NCI-H69 (cell line): Measurements from ENCODE around the gene MCF2L2.
"Not testable (repeated sequence)": the region's sequence is repeated elsewhere in the genome, so short reads cannot be mapped to it uniquely, and the experiment has no call there.

ENCODE experiments used
- DNase-seq: peaks from one replicate; lab custom pipeline; 2025; lab: John Stamatoyannopoulos, UW

The MCF2L2 gene

DNA sequence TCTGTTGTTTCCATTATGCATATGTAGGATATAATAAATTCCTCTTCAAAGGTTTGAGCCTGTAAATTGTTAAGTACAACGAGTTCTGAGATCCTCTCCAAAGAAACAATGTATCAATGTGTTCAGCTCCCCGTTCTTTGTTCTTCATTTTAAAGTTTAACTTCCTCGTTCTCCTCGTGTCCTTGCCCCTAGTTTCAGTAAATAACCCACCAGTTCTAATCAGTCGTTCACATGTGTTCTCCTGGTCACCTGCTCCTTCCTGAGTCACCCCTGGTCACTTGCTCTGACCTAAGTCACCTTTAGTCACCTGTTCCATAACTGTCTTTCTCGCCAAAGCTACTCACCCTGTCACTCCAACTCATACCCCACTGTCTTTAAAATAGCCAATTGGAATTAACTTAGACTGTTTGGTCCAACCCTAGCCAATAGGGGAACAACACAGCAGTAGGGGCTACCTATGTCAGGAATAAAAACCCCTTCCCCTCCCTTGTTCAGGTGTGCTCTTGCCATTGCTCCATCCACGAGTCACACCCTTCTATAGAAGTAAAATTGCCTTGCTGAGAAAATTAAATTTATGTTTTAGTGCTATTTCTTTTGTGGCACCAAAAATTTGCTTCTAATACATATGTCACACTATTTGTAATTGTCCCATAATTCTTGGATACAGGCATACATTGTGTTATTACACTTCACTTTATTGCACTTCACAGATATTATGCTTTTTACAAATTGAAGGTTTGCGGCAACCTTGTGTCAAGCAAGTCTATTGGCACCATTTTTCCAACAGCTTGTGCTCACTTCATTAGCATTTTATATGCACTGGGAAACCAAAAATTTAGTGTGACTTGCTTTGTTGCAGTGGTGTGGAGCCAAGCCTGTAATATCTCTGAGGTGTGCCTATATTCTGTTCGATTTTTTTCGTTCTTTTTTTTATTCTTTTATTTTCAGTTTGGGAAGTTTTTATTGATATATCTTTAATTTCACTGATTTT lies 15.3 kb upstream of the MCF2L2 start:
- DNase-seq = no peak

DNA sequence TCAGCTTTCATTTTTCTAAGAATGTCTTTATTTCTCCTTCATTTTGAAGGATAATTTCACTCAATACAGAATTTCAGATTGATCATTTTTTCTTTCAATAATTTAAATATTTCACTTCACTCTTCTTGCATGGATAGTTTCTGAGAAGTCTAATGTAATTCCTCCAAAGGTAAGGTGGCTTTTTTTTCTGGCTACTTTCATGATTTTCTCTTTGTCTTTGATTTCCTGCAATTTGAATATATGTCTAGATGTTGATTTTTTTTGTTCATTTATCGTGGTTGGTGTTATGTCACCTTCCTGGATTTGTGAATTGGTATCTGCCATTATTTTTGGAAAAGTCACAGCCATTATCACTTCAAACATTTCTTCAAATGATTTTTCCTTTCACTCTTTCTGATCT lies 14.6 kb upstream of the MCF2L2 start:
- no peak for DNase-seq

DNA sequence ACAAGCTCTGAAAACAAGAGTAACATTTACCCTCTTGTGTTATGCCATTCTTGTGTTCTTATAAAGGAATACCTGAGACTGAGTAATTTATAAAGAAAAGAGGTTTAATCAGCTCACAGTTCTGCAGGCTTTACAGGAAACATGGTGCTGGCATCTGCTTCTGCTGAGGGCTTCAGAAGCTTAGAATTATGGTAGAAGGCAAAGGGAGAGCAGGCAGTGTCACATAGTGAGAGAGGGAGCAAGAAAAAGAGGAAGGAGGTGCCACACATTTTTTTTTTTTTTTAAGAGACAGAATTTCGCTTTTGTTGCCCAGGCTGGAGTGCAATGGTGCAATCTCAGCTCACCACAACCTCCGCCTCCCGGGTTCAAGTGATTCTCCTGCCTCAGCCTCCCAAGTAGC lies 12.1 kb upstream of the MCF2L2 start:
- DNase-seq = not testable (repeated sequence)

DNA sequence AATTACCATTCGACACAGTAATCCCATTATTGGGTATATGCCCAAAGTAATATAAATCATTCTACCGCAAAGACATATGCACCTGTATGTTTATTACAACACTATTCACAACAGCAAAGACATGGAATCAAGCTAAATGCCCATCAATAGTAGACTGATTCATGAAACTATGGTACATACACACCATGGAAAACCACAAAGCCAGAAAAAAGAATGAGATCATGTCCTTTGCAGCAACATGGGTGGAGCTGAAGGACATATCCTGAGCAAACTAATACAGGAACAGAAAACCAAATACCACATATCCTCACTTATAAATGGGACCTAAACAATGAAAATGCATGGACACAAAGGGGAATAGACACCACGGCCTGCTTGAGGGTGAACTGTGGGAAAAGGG lies 11.1 kb upstream of the MCF2L2 start:
- DNase-seq = no peak

DNA sequence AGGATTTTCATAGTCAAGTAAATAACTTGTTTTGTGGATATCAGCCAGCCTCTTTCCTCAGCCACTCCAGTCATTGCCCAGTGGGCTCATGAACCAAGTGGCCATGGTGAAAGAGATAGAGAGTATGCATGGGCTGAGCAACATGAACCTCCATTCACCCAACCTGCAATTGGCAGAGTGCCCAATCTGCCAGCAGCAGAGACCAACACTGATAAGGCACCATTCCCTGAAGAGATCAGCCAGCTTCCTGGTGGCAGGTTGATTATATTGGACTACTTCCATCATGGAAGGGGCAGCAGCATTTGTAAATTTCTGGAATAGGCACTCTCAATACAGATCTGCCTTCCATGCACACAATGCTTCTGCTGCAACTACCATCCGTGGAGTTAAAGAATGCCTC lies 10.3 kb upstream of the MCF2L2 start:
- DNase-seq = peak; percentile 42

DNA sequence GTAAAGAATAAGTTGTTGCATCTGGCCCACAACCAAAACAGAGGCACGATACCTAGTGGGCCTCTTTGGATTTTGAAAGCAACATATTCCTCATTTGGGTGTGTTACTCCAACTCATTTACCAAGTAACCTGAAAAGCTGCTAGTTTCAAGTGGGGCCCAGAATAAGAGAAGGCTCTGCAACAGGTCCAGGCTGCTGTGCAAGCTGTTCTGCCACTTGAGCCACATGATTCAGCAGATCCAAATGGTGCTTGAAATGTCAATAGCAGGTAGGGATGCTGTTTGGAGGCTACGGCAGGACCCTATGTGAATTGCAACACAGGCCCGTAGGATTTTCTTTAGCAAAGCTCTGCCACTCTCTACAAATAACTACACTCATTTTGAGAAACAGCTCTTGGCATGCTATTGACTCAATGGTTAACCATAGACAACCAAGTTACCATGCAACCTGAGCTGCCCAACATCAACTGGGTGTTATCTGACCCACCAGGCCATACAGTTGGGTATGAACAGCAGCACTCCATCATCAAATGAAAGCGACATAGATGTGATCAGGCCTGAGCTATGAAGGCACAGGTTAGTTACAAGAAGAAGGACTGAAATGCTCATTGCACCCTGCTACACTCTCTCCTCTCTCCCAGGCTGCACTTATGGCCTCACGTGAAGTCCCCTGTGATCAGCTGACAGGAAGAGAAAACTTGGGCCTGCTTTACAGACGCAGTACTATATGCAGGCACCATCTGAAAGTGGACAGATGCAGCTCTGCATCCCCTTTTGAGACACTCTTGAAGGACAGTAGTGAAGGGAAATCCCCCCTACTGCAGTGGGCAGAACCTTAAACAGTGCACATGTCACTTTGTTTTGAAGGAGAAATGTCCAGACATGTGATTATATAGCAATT lies 9.5 kb upstream of the MCF2L2 start:
- no peak for DNase-seq

DNA sequence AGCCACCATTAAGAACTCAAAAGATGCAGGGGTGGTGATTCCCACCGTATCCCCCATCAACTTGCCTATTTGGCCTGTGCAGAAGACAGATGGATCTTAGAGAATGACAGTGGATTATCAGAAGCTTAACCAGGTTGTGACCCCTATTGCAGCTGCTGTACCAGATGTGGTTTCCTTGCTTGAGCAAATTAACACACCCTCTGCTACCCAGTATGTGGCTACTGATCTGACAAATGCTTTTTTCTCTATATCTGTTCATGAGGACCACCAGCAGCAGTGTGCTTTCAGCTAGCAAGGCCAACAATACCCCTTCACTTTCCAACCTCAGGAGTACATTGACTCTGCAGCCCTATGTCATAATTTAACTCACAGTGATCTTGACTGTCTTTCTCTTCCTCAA lies 8.6 kb upstream of the MCF2L2 start:
- DNase-seq = no peak

DNA sequence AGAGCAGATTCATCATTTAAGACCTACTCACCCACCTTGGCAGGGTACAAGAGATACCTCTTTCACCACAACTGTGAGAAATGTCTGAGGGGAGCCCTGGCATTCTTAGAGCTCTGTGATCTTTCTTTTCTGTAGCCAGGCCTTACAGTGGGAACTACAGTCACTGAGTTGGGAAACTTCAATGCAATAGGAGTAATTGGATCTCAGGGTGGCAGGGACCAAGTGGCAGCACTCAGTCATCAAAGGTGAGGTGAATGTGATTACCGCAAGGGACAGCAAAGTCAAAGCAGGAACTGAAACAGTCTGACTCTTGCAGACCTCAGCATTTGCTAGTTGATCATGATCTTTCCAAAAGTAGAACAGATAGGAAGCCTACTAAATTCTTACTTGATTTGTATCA lies 7.2 kb upstream of the MCF2L2 start:
- DNase-seq = no peak

DNA sequence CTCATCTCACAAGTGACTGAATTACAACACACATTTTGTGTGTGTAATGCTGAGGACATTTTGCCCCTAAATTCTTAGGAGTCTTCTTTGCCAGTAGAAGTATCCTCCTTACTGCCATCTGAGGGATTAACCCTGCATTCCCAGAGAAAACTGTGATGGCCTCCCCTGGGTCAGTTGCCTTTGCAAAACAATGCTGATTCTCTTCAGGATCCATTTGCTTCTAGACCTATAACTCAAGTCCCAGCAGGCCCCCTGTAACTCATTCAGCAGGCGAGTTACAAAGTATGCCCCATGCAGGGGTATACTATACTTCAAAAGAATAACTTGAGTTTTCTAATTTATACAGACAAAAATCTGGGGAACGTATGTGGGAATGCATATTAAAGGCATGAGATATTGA lies 6.6 kb upstream of the MCF2L2 start:
- DNase-seq = no peak

DNA sequence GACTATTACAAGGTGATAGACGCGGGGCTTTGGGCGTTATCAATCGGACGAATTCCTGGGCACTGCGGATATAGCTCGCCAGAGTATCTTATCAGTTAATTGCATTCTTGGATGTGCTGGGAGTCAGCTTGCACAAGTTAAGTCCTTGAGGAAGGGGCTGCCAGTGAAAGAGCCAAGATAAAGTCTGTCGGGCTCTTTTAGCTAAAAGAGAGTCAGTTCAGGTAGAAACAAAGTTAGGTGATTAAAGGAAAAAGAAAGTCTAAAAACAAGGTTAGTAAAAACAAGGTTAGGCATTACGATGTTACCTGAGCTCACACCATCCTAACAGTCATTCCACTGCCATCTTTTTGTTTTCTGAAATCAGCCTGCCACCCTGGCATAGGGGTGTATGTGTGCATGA lies 6.1 kb upstream of the MCF2L2 start:
- DNase-seq = no peak

DNA sequence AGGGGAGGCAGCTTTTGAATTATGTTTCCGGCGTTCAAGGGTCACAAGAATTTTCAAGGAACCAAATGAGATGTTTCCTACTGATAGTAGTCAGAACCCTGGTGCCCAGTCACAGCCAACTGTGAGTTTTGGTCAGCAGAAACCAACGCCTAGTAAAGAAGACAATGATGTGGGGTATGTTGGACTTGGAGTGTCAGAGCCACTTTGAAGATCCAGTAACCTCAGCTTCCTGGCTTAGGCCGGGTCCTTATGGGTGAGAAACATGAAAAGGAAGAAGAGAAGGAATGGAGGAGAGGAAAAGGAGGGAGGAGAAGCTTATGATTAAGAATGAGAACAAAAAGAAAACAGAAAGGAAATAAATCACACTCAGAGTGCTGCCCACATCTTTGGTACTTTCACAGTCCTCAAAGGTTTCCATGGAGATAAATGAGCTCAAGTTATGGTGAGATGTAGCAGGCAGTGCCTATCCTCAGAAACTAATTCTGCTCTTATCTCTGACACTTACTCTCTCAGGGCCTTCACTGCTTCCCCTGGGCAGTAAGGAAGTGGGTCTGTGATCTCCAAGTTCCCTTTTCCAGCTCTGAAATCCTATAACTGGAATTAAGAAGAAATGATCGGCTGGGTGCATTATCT lies 2.0 kb upstream of the MCF2L2 start:
- DNase-seq = no peak

DNA sequence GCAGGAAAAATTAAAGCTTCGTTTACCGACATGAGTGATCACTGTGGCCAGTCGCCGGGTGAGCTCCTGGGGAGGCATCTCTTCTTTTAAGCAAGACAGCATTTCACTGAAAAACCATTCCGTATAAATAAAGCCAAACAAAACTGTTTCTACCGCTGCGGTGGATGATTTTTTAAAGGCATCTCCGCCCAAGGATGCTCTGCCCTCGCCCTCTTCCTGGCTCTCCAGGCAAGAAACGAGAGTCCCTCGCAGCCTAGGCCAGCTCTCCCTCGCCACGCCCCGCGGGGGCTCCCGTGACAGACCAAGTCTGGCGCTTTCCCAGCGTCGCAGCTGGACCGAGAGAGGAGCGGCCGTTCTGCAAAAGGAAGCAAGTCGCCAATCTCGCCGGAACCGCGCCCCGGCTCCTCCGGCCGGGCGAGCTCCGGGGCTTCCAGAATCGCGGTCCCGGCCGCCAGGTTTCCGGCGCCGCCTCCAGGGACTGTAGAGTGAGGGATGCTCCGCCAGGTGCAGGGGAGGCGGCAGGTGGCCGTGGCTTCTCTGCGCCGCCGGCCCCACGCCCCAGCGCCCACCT lies 458 bp downstream of the MCF2L2 start:
- peak; percentile 72 for DNase-seq

DNA sequence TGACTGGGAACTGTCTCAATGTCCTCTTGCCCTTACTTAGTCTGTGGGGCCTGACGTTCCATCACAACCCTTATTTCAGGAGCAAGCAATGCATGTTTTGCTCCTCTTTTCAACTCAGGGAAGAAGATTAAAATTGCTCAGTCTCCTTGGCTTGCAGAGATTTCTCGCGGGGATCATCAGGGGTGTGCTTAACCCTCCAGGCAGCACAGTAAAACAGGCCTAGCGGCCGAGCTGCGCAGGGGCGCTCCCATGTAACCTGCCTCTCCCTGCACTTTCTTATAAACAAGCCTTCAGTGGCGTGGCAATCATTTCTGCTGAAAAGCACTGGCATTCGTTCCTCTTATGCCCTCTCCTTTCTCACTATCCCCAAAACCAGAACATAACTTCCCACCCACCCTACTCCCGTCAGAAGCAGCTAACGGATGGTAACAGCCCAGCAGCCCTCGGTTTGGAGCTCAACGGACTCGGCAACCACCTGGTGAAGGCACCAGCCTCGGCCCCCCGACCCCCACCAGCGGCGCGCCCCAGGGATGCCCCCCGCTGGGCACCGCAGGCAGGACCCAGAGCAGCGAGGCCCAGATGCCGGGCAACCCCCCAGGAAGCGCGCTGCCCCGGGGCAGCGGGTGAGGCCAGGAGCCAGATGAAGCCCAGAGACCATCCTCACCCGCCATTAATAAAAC lies 1.1 kb downstream of the MCF2L2 start:
- DNase-seq = no peak

DNA sequence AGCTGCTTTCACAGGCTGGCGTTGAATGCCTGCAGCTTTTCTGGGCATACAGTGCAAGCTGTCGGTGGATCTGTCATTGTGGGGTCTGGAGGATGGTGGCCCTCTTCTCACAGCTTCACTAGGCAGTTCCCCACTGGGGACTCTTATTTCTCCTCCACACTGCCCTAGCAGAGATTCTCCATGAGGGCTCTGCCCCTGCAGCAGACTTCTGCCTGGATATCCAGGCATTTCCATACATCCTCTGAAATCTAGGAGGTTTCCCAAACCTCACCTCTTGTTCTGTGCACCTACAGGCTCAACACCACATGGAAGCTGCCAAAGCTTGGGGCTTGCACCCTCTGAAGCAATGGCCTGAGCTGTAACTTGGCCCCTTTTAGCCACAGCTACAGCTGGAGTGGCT lies 9.6 kb downstream of the MCF2L2 start:
- DNase-seq = not testable (repeated sequence)

DNA sequence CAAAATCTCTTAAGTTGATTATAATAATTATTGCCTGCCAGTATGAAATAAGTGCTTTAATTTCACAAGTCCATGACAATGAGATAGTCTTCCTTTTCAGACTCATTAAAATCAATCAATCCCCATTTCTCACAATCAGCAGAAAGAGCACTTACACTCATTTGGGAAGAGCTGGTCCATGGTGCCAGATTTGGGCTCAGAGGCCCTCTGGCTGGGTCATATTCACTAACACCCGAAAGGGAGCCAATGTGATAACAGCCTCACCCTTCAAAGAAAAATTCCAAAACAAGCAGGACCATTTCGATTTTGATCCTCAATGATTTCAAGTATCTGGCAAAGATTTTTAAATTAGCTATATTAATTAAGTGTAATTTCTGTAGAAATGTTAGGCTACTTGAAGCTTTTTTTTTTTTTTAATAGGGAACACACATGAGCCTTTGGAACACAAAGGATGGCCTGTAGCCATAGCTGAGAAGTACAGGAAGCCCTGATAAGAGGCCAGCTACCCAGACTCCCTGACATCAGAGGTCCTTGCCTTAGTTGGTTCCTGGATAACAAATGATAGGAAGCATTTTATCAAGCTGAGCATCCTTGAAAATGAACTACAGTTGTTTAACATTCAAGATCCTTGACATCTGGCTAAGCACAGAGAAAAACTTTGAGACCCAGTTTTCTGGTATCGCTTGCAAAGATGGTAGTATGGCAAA lies 17.1 kb downstream of the MCF2L2 start:
- no peak for DNase-seq

DNA sequence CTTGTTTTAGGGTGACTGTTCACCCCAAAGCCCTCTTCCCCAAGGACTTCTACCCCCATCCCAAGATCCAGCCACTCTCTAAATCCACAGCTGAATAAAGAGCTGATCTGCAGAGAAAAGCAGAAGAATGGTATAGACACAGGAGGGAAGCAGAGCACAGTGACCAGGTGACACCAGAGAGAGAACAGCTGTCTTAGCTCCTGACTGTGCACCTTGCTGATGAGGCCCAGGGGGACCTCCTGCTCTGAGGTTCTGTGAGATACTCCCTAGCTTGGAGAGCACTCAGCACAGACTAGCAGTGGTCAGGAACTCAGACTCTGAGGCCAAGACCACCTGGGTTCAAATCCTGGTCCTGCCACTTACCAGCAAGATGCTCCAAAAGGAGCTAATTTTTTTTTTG lies 17.7 kb downstream of the MCF2L2 start:
- no peak for DNase-seq

DNA sequence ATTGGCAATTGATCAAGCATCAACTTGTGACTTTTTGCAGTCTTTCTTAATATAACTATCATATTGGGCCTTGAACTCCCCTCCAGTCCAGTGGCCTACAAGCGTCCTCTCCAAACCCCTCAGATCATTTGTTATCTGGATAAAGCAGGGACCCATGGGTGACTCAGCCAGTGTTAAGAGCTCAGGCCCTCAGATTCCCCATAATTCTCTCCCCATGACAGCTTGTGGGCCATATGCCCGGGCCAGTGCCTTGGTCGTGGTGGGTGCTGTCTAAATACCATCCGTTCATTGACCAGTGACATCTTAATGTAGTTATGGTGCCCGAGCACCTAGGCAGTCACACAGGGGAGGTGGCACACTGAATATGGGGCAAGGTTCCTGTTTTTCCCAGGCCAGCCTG lies 18.1 kb downstream of the MCF2L2 start:
- no peak for DNase-seq

DNA sequence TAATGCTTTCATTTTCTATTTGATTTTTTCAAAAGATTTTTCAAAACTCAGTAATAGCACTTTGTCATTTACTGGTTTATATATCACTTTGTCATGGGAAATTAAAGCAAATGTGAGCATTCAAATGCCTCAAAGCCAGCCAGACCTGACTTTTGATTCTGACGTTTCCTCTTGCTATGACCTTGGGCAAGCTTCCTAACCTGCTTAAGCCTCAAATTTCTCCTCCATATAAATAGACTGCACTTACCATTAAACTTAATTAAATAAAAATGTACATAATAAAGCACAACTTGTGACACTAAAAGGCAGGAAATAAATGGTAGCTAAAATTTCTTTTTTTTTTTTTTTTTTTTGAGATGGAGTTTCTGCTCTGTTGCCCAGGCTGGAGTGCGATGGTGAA lies 19.2 kb downstream of the MCF2L2 start:
- no peak for DNase-seq

DNA sequence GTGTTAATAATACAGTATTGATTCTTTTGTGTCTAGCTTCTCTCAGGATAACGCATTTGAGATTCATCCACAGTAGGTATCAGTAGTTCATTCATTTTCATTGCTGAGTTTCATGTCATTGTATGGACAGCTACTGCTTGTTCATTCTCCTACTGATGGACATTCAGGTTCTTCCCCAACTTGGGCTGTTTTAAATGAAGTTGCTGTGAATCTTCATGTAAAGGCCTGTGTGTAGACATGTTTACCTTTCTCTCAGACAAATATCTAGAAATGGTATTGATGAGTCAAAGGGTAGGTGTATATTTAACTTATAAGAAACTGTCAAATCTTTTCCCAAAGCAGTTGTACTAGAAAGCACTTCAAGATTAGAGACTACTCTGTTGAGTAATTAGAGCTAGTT lies 26.7 kb downstream of the MCF2L2 start:
- DNase-seq = no peak

DNA sequence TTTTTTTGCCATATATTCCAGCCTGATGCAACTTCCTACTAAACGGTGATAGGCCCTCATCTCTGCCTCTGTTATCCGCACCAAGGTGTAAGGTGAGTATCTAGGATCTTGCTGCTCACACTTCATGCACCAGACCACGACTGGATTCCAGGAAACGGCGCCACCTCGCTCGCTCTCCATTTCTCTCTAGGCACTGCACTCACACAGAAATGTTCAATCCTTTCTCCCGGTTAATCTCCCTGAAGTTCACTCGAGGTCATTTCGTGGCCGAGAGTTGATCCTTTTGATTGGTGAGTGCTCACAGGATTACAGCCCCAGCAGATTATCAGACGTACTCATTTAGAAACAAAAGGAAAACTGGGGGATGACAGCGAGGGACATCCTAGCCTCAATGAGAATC lies 28.1 kb downstream of the MCF2L2 start:
- no peak for DNase-seq
